Hepatocyte (in vitro differentiated cells): ENCODE measurements around the gene DGCR8.

Experiments used
- EZH2 ChIP-seq: fragments of 200-600 bp; sonication (generic); IDR thresholded peaks from 2 replicates; pipeline ENCODE4 v1.6.1; 2016; ENCODE audit warnings: antibody characterized with exemption, mild to moderate bottlenecking, borderline replicate concordance
- EZH2phosphoT487 ChIP-seq: fragments of 200-600 bp; sonication (generic); IDR thresholded peaks from one replicate; pipeline ENCODE4 v1.6.1; 2018; ENCODE audit warnings: antibody characterized with exemption, mild to moderate bottlenecking, low read depth, moderate library complexity; ENCODE audit not compliant: unreplicated experiment, severe bottlenecking
- TF ChIP-seq, protein P1 (sequence below): fragments of 200-600 bp; sonication (generic); IDR thresholded peaks from 2 replicates; pipeline ENCODE4 v1.5.1; 2016; ENCODE audit warnings: antibody characterized with exemption, mild to moderate bottlenecking; ENCODE audit not compliant: poor library complexity

GRCh38 chr22:20146777-20147176 lies 66.7 kb downstream of the DGCR8 start:
- TF ChIP-seq, protein P1, sequence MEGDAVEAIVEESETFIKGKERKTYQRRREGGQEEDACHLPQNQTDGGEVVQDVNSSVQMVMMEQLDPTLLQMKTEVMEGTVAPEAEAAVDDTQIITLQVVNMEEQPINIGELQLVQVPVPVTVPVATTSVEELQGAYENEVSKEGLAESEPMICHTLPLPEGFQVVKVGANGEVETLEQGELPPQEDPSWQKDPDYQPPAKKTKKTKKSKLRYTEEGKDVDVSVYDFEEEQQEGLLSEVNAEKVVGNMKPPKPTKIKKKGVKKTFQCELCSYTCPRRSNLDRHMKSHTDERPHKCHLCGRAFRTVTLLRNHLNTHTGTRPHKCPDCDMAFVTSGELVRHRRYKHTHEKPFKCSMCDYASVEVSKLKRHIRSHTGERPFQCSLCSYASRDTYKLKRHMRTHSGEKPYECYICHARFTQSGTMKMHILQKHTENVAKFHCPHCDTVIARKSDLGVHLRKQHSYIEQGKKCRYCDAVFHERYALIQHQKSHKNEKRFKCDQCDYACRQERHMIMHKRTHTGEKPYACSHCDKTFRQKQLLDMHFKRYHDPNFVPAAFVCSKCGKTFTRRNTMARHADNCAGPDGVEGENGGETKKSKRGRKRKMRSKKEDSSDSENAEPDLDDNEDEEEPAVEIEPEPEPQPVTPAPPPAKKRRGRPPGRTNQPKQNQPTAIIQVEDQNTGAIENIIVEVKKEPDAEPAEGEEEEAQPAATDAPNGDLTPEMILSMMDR = no peak
- TF ChIP-seq EZH2 = no peak
- no peak for TF ChIP-seq EZH2phosphoT487
